Keratinocyte (primary cell): Measurements from ENCODE around the gene CELF2. TPM values are rescaled to one million over a fixed set of nuclear protein-coding genes. Genes with fewer than 3 reads are reported as not detected.

Source experiments
- DNase-seq: peaks from one replicate; pipeline ENCODE4 v3.0.0-alpha.2; 2011; ENCODE audit warnings: low read depth, missing footprints, low spot score
- FAIRE-seq: peaks from 2 replicates; lab custom pipeline; 2011; peaks lifted over from hg19 to GRCh38; lab: Jason Lieb, UNC
- H2AFZ ChIP-seq: 2 replicates; pipeline ENCODE4 v1.6.0; 2012; ENCODE audit warnings: low read length, control low read depth, inconsistent platforms; ENCODE audit not compliant: control insufficient read depth
- H3K27ac ChIP-seq: 2 replicates; pipeline ENCODE4 v1.5.1; 2011; ENCODE audit warnings: low read length; ENCODE audit not compliant: control insufficient read depth, insufficient read depth
- H3K27me3 ChIP-seq: 3 replicates; pipeline ENCODE4 v1.6.0; 2011; ENCODE audit warnings: low read length; ENCODE audit not compliant: control insufficient read depth, insufficient read depth; ENCODE audit errors: extremely low read depth
- H3K36me3 ChIP-seq, 2 experiments: 2 replicates in 1 of 2; 3 replicates in 1 of 2; pipeline ENCODE4 v1.5.1; 2011; ENCODE audit warnings: low read length in 2 of 2, mild to moderate bottlenecking in 1 of 2; ENCODE audit not compliant: control insufficient read depth in 2 of 2, insufficient read depth in 2 of 2; ENCODE audit errors: extremely low read depth in 1 of 2
- H3K4me1 ChIP-seq: 3 replicates; pipeline ENCODE4 v1.5.1; 2011; ENCODE audit warnings: low read length; ENCODE audit not compliant: control insufficient read depth, insufficient read depth; ENCODE audit errors: extremely low read depth
- H3K4me2 ChIP-seq: 3 replicates; pipeline ENCODE4 v1.6.0; 2011; ENCODE audit warnings: low read depth, low read length; ENCODE audit not compliant: control insufficient read depth, insufficient read depth; ENCODE audit errors: extremely low read depth
- H3K4me3 ChIP-seq, 3 experiments: fragments of 200-600 bp in 1 of 3; sonication (generic) in 1 of 3; 2 replicates in 2 of 3; 3 replicates in 1 of 3; pipeline ENCODE4 v1.5.1; 2011 to 2016; ENCODE audit warnings: low read length in 3 of 3, mild to moderate bottlenecking in 3 of 3, control low read depth in 2 of 3, inconsistent platforms in 1 of 3, low read depth in 1 of 3, mixed read lengths in 1 of 3, mixed run types in 1 of 3, moderate library complexity in 1 of 3; ENCODE audit not compliant: control insufficient read depth in 2 of 3, insufficient read depth in 2 of 3; ENCODE audit errors: extremely low read depth in 1 of 3
- H3K79me2 ChIP-seq: 2 replicates; pipeline ENCODE4 v1.6.0; 2012; ENCODE audit warnings: low read length; ENCODE audit not compliant: control insufficient read depth, insufficient read depth
- H3K9ac ChIP-seq: 3 replicates; pipeline ENCODE4 v1.6.0; 2011; ENCODE audit warnings: low read length; ENCODE audit not compliant: control insufficient read depth, insufficient read depth; ENCODE audit errors: extremely low read depth
- H3K9me1 ChIP-seq: 3 replicates; pipeline ENCODE4 v1.6.0; 2011; ENCODE audit warnings: low read length; ENCODE audit not compliant: control insufficient read depth, insufficient read depth; ENCODE audit errors: extremely low read depth
- H3K9me3 ChIP-seq: 2 replicates; pipeline ENCODE4 v1.5.1; 2012; ENCODE audit warnings: low read depth, low read length; ENCODE audit not compliant: control insufficient read depth
- H4K20me1 ChIP-seq: 3 replicates; pipeline ENCODE4 v1.6.0; 2011; ENCODE audit warnings: low read length; ENCODE audit not compliant: control insufficient read depth, insufficient read depth; ENCODE audit errors: extremely low read depth
- CTCF ChIP-seq, 3 experiments: IDR thresholded peaks in 1 of 3; conservative IDR thresholded peaks in 1 of 3; optimal IDR thresholded peaks in 1 of 3; 2 replicates in 2 of 3; 3 replicates in 1 of 3; pipeline versions ENCODE3 to v1.5.1; 2011; ENCODE audit warnings: low read length in 3 of 3, mild to moderate bottlenecking in 3 of 3, moderate library complexity in 2 of 3, control low read depth in 1 of 3, inconsistent platforms in 1 of 3; ENCODE audit not compliant: insufficient read depth in 2 of 3; ENCODE audit errors: extremely low read depth in 1 of 3
- EZH2 ChIP-seq: IDR thresholded peaks from one replicate; pipeline ENCODE4 v1.6.1; 2012; ENCODE audit warnings: inconsistent platforms, mild to moderate bottlenecking, low read length, moderate library complexity
- dilution Hi-C: fragments of 300-500 bp; cut with MboI; formaldehyde crosslinking; loops from one replicate; pipeline ENCODE4 v1.7.0; 2020; ENCODE audit warnings: low sequenced_read_pairs; ENCODE audit not compliant: extremely low pct_ligation_motif_present
- polyA plus RNA-seq, 5 experiments: library from polyadenylated mRNA; depleted of rRNA in 3 of 5; stranded (reverse) in 3 of 5; stranded (forward) in 1 of 5; unstranded in 1 of 5; fragments of >200 nt; gene quantifications; 1 replicate in 1 of 5; 2 replicates in 3 of 5; 3 replicates in 1 of 5; pipeline versions ENCODE4 v1.2.1 to v1.2.3, GENCODE V29; 2011 to 2012; ENCODE audit warnings: missing spikeins in 2 of 5, low read depth in 1 of 5, low replicate concordance in 1 of 5

CELF2 gene
- polyA plus RNA-seq, 1 donor (not counting 4 experiments of a cell fraction or from before 2014, with no cell fraction given), result 9.8 TPM

DNA sequence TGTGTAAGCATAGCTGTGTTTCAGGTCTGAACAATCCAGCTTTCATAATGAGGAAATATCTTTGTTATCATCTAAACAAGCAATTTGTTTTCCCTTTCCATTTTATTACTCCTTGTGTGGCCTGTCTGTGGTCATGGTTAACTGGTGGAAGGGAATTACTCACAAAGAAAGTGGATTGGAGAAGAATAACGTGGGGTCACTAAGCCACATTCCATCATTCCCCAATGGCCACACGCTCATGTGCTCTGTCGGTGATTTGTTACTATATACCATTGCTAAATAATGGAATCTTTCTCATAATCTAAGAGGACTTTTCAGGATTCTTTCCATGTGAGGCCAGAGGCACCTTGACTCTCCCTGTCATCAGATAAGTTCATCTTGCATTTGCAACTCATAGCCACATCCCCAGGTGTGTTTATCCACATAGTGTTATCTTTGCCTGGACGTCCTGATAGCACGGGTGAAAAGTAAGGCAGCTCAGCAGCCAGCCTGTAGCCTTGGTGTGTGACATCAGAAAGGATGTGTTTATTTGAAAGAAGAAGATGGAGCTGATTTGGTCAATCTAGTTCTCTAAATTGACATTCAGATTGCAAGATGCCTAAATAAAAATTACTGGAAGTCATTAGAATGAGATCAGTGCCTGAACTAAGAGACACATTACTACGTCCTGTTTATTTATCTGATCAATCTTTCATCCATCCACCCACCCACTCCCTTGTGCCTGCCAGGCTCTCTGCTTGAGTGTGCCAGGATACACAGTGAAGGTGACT, 128.9 kb downstream of the CELF2 start:
- no peaks in the 10 kb centered on the region for H4K20me1 ChIP-seq
- DNase-seq (no peak), FAIRE-seq (no peak)
- H3K4me2 ChIP-seq, result no peak overlapping the region
- H3K27ac ChIP-seq, result no peak overlapping the region
- no peaks in the 10 kb centered on the region for H3K36me3 ChIP-seq
- dilution Hi-C loops, result no loop called here
- no peaks in the 10 kb centered on the region for H3K9me3 ChIP-seq
- H3K27me3 ChIP-seq, result no peaks in the 10 kb centered on the region
- no peaks in the 10 kb centered on the region for H3K79me2 ChIP-seq
- H3K4me1 ChIP-seq, result no peaks in the 10 kb centered on the region
- H2AFZ ChIP-seq, result no peak overlapping the region
- H3K4me3 ChIP-seq, result no peak overlapping the region
- H3K9ac ChIP-seq, result no peak overlapping the region
- TF ChIP-seq EZH2 (no peak), CTCF (optimal IDR thresholded peaks at IDR 0.05 in 1 of 3, IDR thresholded peaks at IDR 0.05 in 1 of 3, conservative IDR thresholded peaks at IDR 0.05 in 1 of 3; ENCODE audit: extremely low read depth in 1 of 3, insufficient read depth in 2 of 3, low read length in 3 of 3) (no peak)
- no peaks in the 10 kb centered on the region for H3K9me1 ChIP-seq

DNA sequence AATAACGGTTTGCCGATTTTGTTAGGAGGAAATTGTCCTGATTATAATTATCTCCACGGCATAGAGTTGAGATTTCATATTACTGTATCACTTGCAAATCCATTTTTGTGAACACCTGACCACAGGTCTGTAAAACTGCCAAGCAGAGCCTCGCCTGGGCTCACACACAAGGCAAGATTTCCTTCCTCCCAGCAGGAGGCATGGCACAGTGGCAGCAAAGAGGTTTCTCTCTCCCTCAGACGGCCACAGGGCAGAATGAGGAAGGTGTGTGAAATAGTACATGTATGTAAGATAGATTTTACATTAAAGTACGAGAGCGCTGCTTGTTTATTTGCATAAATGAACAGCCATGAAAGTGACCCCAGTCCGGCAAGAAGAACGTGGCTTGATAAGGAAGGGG, 130.1 kb downstream of the CELF2 start:
- Histone ChIP-seq H3K9me3 (no peaks in the 10 kb centered on the region), H3K27ac (no peak overlapping the region), H3K9me1 (no peaks in the 10 kb centered on the region), H3K79me2 (no peaks in the 10 kb centered on the region), H2AFZ (no peak overlapping the region), H3K4me3 (no peak overlapping the region), H3K4me2 (no peak overlapping the region), H3K9ac (no peak overlapping the region), H3K4me1 (no peaks in the 10 kb centered on the region), H4K20me1 (no peaks in the 10 kb centered on the region), H3K27me3 (no peaks in the 10 kb centered on the region), H3K36me3 (no peaks in the 10 kb centered on the region)
- FAIRE-seq (no peak), DNase-seq (no peak)
- TF ChIP-seq EZH2, result no peak
- no peak for TF ChIP-seq CTCF (optimal IDR thresholded peaks at IDR 0.05 in 1 of 3, IDR thresholded peaks at IDR 0.05 in 1 of 3, conservative IDR thresholded peaks at IDR 0.05 in 1 of 3; ENCODE audit: extremely low read depth in 1 of 3, insufficient read depth in 2 of 3, low read length in 3 of 3)
- dilution Hi-C loops, result no loop called here
